OCI-M1 (cell line): ENCODE measurements around the gene RBM24.

Experiments
- DNase-seq: peaks from one replicate; lab custom pipeline; 2025; lab: John Stamatoyannopoulos, UW

The RBM24 gene

GRCh38 chr6:17341891-17342290, 60.7 kb downstream of the RBM24 start:
- DNase-seq = no peak

DNA sequence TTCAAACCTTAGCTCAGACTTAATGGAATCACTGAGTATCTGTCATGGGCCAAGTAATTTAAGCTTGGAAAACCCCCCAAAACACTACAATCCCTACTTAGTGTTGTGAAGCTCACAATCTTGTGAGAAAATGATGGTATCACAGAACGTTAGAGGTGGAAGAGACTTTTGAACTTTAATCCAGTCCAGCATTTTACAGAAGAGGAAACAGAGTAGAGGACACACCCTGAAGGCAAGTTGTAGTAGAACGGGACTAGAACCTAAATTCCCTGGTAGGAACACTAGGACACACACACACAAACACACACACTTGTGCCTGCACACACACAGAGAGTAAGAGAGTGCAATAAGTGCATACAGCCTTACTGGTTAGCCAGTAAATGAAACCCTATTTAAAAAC, 62.1 kb downstream of the RBM24 start:
- DNase-seq = no peak
